Measurements from ENCODE around the gene VPS9D1. TPM values are rescaled to one million over a fixed set of nuclear protein-coding genes. Genes with fewer than 3 reads are reported as not detected.
A peak's percentile ranks its signal among the peaks of the same experiment; 100 is the strongest.

The VPS9D1 gene
- total RNA-seq, 1 experiment from 2014 or later, result 4.2 TPM

- TF ChIP-seq ZNF317 (CRISPR knock-in tag; IDR thresholded peaks at IDR 0.05; ENCODE audit: borderline replicate concordance, low read depth) (no peak), NR3C1 (CRISPR knock-in tag; conservative IDR thresholded peaks at IDR 0.05; ENCODE audit: low read depth) (no peak), ZMAT4 (CRISPR knock-in tag; IDR thresholded peaks at IDR 0.05) (no peak), OVOL2 (CRISPR knock-in tag; IDR thresholded peaks at IDR 0.05; ENCODE audit: borderline replicate concordance) (no peak), CTCF (IDR thresholded peaks at IDR 0.05) (no peak), FOXP1 (CRISPR knock-in tag; IDR thresholded peaks at IDR 0.05; ENCODE audit: borderline replicate concordance) (0 out of 2 replicates have a peak, but pooled peaks have one; percentile 1), TCF7 (CRISPR knock-in tag; IDR thresholded peaks at IDR 0.05; ENCODE audit: low read depth) (no peak), CREB1 (CRISPR knock-in tag; IDR thresholded peaks at IDR 0.05) (no peak), E2F1 (CRISPR knock-in tag; IDR thresholded peaks at IDR 0.05) (no peak), FOXK1 (CRISPR knock-in tag; IDR thresholded peaks at IDR 0.05) (0 out of 2 replicates have a peak, but pooled peaks have one; percentile 9), NFYB (CRISPR knock-in tag; conservative IDR thresholded peaks at IDR 0.05; ENCODE audit: low read depth) (no peak), FOXJ3 (CRISPR knock-in tag; IDR thresholded peaks at IDR 0.05; ENCODE audit: borderline replicate concordance) (no peak), ZNF423 (CRISPR knock-in tag; IDR thresholded peaks at IDR 0.05) (no peak; the same call in 1 of the 2 replicates), E2F4 (CRISPR knock-in tag; IDR thresholded peaks at IDR 0.05; ENCODE audit: borderline replicate concordance, low read depth) (no peak), ZNF416 (CRISPR knock-in tag; IDR thresholded peaks at IDR 0.05) (no peak; the same call in 1 of the 2 replicates), PRDM15 (CRISPR knock-in tag; IDR thresholded peaks at IDR 0.05) (0 out of 2 replicates have a peak, but pooled peaks have one; percentile 15), IRF2 (CRISPR knock-in tag; IDR thresholded peaks at IDR 0.05; ENCODE audit: borderline replicate concordance, low read depth) (no peak), USF2 (CRISPR knock-in tag; IDR thresholded peaks at IDR 0.05) (no peak), ZNF281 (CRISPR knock-in tag; IDR thresholded peaks at IDR 0.05) (0 out of 2 replicates have a peak, but pooled peaks have one; percentile 42)
Observed at GRCh38 chr16:89721546-89722391, 1.1 kb upstream of the VPS9D1 start (continued).

Data from WTC11 (cell line).